Measurements from ENCODE around the gene F7.

DNA sequence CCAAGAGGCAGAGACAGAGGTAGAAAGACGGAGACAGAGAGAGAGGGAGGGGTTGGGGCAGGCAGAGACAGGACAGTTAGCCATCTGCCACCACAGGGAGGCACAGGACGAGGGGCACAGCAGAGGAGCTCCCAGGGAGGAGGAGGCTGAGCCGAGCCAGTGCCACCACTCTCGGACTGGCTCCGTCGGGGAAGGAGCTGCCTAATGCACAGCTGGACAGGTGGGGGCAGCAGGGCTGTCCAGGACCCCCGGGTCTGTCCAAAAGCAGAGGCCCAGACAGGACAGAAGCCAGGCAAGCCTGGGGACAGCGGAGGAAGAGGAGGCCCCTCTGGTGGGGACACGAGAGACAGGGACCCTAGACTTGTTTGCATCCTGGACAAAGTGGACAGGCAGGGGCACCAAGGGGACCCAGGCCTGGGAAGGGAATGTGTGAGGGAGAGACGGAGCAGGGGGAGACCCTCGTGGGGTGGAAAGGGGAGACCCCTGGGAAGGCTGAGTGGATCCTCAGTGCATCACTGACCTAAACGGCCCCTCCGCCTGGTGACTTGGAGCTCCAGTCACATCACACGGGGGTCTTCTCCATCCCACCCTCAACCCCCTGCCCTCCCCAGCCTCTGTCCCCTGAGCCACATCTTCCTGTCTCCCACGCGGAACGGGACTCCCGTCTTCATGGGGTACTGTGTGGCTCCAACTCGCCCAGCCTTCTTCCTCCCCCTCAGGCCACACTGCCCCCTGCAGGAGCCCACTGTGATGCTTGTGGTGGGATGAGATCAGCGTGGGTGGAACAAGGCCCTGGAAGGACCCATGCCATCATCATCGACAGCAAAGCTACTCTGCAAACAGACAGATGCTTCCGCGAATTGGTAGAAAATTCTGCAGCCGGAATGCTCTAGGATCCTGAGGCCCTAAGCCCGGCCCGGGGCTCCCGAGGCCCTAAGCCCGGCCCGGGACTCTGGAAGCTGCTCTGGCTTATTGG lies 17.9 kb downstream of the F7 start:
- TF ChIP-seq CTCF (IDR thresholded peaks at IDR 0.05 in 8 of 11, conservative IDR thresholded peaks at IDR 0.05 in 3 of 11) = no peak
- no peak for TF ChIP-seq POLR2A (IDR thresholded peaks at IDR 0.05)
- TF ChIP-seq POLR2AphosphoS5 (IDR thresholded peaks at IDR 0.05) = no peak

Measured in spleen (tissue), 7 donors.